ENCODE data around the gene ATG3. TPM values are rescaled to one million over a fixed set of nuclear protein-coding genes. Genes with fewer than 3 reads are reported as not detected.

Gene ATG3
- 50.5 and 50.7 TPM in 2 replicates for total RNA-seq

DNA sequence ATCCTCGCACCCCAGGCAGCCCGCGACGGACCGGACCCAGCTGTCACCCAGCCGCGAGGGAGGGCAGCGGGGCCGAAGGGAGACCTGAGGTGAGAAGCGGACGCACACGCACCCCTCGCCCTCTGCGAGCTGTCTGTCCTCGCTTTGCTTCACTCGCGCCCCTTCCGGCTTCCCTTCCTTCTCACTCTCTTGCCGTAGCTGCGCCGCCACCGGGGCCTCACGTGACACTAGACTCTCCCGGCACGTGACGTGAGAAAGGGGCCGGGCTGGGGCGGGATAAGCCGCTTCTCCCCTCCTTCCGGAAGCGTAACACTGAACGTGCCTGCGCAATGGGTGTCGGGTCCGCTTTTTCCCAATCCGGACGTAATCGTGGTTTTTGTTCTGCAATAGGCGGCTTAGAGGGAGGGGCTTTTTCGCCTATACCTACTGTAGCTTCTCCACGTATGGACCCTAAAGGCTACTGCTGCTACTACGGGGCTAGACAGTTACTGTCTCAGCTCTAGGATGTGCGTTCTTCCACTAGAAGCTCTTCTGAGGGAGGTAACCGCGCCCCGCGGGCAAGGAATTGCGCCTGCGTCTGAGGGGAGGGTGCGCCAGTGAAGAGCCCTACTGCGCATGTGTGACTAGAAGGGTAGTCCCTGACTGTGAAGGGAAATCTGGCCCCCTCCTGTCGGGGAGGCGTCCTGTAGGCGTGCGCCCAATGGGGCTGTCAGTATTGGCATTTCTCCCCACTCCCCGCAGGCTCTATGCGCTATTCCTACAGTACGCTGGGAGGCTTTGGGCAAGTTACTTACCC is at the start of gene ATG3, which contains the start of gene SLC35A5:
Gene ATG3, minus strand, starts transcription at position 229 of the 796 bp plus-strand sequence. CDS start 434 bp downstream, outside the sequence.
Gene SLC35A5, plus strand, starts transcription at position 312 of the 796 bp plus-strand sequence. CDS start 1,359 bp downstream, outside the sequence.

DNA sequence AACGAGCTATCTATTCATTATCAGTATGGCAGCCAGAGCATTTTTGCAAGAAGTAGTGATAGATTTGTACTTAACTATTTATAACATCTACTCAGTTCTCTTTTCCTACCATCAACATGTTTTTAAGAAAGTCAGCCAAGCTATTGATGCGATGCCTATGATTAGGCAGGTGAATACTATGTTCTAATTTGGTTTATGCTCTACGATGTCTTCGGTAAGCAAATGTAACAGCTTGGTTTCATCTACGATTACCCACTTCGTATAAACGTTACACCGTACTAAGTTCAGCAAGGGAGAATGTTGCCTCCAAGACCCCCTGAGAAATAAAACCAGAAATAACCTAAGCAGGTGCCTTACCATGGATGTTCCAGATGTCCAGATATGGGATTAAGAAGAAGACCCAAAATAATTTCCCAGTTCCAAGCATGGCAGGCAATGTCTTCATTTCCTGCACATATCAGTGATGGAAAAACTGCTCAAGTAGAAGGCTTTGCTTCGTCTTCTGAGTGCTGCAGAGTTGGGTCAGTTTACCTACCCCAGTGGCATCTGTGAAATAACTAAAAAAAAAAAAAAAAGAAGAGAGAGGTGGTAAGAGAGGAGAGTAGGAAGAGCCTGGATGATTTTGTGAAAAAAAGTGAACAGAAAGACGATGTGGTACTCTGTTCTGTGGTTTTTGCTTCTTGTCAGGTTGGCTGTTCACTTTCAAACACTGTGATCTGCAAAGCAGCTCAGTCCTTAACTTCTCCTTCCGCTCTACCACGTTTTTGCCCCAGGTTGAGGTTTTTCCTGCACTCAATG is 62.6 kb downstream of the ATG3 start, which contains the start of gene BTLA:
Gene BTLA, minus strand, starts transcription at position 559 of the 798 bp plus-strand sequence. Its CDS starts 114 bp downstream, at position 445.

Other genes with a start within 250 kb of the ATG3 start
- not detected in 2 replicates for gene CD200, start 228.8 kb downstream of the ATG3 start, total RNA-seq
- not detected in 2 replicates for gene BTLA, start 62.5 kb downstream of the ATG3 start, total RNA-seq
- 14.7 and 18.6 TPM in 2 replicates for gene SLC35A5, start 83 bp upstream of the ATG3 start, total RNA-seq
- gene CCDC80, start 79.2 kb upstream of the ATG3 start, total RNA-seq, result 8.6 and 14.0 TPM in 2 replicates

Measured in airway epithelial cell (primary cell).